ENCODE data around the gene CRB1. TPM values are rescaled to one million over a fixed set of nuclear protein-coding genes. Genes with fewer than 3 reads are reported as not detected.

CRB1 gene
- total and polyA plus RNA-seq, 9 of the 15 experiments (the other 6 are each of a cell fraction or from before 2014, with no cell fraction given) = 0.04 to 0.10 TPM; not detected in 7

GRCh38 chr1:197225611-197226010 is 42.4 kb upstream of the CRB1 start:
- Histone ChIP-seq H3K4me1 (replicated peaks in 1 of 2; ENCODE audit: control insufficient read depth in 2 of 2, insufficient read depth in 2 of 2, low read length in 2 of 2) (0 out of 5 replicates have a peak, but pooled peaks cover 0 to 3% of the 10 kb centered on the region in 2 experiments), H3K27me3 (ENCODE audit: control insufficient read depth in 2 of 2, insufficient read depth in 2 of 2, low read length in 2 of 2) (no peaks in the 10 kb centered on the region), H3K79me2 (ENCODE audit: control insufficient read depth, insufficient read depth, low read length) (no peaks in the 10 kb centered on the region), H3K27ac (ENCODE audit: extremely low read depth, low read depth, low read length) (no peak overlapping the region), H4K20me1 (replicated peaks; ENCODE audit: control insufficient read depth, insufficient read depth, low read length) (no peaks in the 10 kb centered on the region), H3K4me2 (ENCODE audit: insufficient read depth, low read length) (no peak overlapping the region), H3K4me3 (no peak overlapping the region), H3K9me1 (ENCODE audit: control insufficient read depth, insufficient read depth, low read length) (no peaks in the 10 kb centered on the region), H2AFZ (ENCODE audit: low read depth, low read length) (peak overlapping the region; percentile 56), H3K36me3 (ENCODE audit: control insufficient read depth, insufficient read depth, low read length) (no peaks in the 10 kb centered on the region), H3K9ac (ENCODE audit: insufficient read depth in 1 of 2, low read depth in 2 of 2, low read length in 2 of 2) (no peak overlapping the region), H3K9me3 (replicated peaks; ENCODE audit: control insufficient read depth, insufficient read depth, low read depth, low read length) (no peaks in the 10 kb centered on the region)
- peak; percentile 26; the same call in 1 of the 3 replicates for ATAC-seq
- ChIA-PET CTCF (ENCODE audit: low intra/inter-chr PET ratio) (no interaction called here), POLR2A (no interaction called here)
- DNase-seq (ENCODE audit: extremely low read depth in 1 of 4, low spot score in 3 of 4) = no peak
- intact Hi-C loops (cut with micrococcal nuclease) = no loop called here
- in situ Hi-C loops (cut with MboI) = no loop called here
- no TSS peak for BruUV-seq (replicated peaks)
- TF ChIP-seq UBTF (IDR thresholded peaks at IDR 0.05; ENCODE audit: borderline replicate concordance in 1 of 2, low read depth in 2 of 2, low read length in 2 of 2) (no peak), YY1 (IDR thresholded peaks at IDR 0.05; ENCODE audit: borderline replicate concordance in 1 of 3, control insufficient read depth in 1 of 3, extremely low read depth in 1 of 3, insufficient read depth in 3 of 3, insufficient read length in 1 of 3, insufficient replicate concordance in 2 of 3, low read depth in 1 of 3, low read length in 2 of 3) (peak in 1 of 3 experiments; percentile 43)
- no peak for FAIRE-seq
- 23% methylated on average over 5 of the region's 5 CpGs for WGBS (ENCODE audit: insufficient coverage, low coverage, missing lambda C conversion rate)
